PFSK-1 (cell line): ENCODE data around the gene AP1M1.

Experiments
- POLR2AphosphoS5 ChIP-seq: IDR thresholded peaks from 2 replicates; pipeline ENCODE4 v1.6.1; 2012; ENCODE audit warnings: low read depth, mild to moderate bottlenecking, control low read depth, low read length, moderate library complexity
- REST ChIP-seq, 2 experiments: IDR thresholded peaks; 2 replicates each; pipeline versions ENCODE4 v1.6.1 to v1.8.0; 2011 to 2012; ENCODE audit warnings: low read depth in 2 of 2, low read length in 2 of 2, control low read depth in 1 of 2, inconsistent platforms in 1 of 2, mild to moderate bottlenecking in 1 of 2, moderate library complexity in 1 of 2; ENCODE audit not compliant: insufficient read depth in 1 of 2

DNA sequence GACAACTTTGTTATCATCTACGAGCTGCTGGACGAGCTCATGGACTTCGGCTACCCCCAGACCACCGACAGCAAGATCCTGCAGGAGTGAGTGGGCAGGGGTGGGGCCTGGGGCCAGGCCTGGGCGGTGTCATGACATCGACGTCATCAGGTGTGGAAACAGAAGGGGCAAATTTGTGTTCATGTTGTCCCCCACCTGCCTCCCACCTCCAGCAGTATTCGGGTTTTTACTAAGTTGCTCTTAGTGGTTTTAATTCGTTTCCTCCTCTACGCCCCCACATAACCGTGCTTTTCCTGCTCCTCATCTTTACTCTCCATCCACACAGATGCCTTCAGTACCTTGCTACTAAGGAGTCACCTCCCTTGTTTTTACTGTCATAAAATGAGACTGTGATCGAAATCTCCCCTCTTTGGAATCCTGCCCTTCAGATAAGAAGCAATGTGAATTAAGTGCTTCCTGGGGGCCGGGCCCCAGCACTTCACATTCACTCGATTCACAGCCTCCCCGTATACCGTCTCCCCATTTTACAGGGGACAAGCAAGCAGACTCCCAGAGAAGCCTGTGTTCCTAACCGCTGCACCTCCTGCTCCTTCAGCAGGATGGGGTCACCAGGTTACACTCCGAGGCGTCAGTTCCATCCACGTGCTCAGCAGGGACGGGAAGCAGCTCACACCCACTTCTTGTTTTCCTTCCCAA, 10.5 kb downstream of the AP1M1 start:
- no peak for TF ChIP-seq POLR2AphosphoS5
- TF ChIP-seq REST (IDR thresholded peaks at IDR 0.05; ENCODE audit: insufficient read depth in 1 of 2, low read depth in 2 of 2, low read length in 2 of 2), result no peak
